ENCODE data around the gene GPC6.

DNA sequence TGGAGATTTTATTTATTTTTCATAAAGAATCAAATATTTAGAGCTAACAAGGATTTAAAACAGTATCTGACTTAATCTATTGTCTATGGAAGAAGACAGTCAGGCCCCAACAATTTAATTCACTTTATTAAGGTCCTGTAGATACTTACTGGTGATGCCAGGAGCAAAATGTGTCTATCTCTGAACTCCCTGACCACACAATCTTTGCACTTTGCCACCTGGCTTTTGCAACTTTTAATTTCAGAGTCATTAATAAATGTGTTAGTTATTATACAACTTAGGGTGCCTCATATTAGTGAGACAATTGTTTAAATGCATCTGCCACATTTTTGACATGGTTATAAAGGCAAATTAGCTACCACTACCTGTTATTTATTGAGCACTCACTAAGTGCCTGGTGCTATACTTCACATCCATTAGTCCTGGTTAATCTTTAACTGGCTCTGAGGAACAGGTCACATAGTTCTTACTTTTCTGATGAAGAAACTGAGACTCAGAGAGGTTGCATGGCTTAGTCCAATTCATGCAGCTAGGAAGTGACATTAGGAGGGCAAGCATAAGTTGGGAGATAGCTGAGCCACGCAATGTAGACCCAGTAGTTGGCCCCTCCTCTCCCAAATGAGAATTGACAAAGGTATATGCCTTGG, 955.0 kb downstream of the GPC6 start:
- no peak for TF ChIP-seq POLR2AphosphoS5 (IDR thresholded peaks at IDR 0.05)
- TF ChIP-seq, protein P1, sequence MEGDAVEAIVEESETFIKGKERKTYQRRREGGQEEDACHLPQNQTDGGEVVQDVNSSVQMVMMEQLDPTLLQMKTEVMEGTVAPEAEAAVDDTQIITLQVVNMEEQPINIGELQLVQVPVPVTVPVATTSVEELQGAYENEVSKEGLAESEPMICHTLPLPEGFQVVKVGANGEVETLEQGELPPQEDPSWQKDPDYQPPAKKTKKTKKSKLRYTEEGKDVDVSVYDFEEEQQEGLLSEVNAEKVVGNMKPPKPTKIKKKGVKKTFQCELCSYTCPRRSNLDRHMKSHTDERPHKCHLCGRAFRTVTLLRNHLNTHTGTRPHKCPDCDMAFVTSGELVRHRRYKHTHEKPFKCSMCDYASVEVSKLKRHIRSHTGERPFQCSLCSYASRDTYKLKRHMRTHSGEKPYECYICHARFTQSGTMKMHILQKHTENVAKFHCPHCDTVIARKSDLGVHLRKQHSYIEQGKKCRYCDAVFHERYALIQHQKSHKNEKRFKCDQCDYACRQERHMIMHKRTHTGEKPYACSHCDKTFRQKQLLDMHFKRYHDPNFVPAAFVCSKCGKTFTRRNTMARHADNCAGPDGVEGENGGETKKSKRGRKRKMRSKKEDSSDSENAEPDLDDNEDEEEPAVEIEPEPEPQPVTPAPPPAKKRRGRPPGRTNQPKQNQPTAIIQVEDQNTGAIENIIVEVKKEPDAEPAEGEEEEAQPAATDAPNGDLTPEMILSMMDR (IDR thresholded peaks at IDR 0.05): no peak
